Suprapubic skin (tissue), 4 donors: ENCODE data around the gene ADAD2.

ENCODE experiments used
- EP300 ChIP-seq: sonication (generic); formaldehyde crosslinking; IDR thresholded peaks from one replicate; pipeline ENCODE4 v1.6.1; 2017; ENCODE audit warnings: antibody characterized with exemption
- POLR2A ChIP-seq, 2 donors: fragments of 450-650 bp; IDR thresholded peaks; one replicate each; pipeline ENCODE4 v1.6.1; 2017; ENCODE audit warnings: antibody characterized with exemption in 2 of 2, mild to moderate bottlenecking in 2 of 2, moderate library complexity in 2 of 2
- POLR2AphosphoS5 ChIP-seq, 3 donors: sonication (generic); formaldehyde crosslinking; IDR thresholded peaks; one replicate each; pipeline ENCODE4 v1.6.1; 2017; ENCODE audit warnings: antibody characterized with exemption in 3 of 3
- TF ChIP-seq, protein P1 (sequence below), 2 donors: fragments of 200-600 bp in 1 of 2; fragments of 450-650 bp in 1 of 2; sonication (generic) in 1 of 2; IDR thresholded peaks; one replicate each; pipeline ENCODE4 v1.5.1; 2016 to 2019; ENCODE audit warnings: antibody characterized with exemption in 2 of 2, mild to moderate bottlenecking in 1 of 2, moderate library complexity in 1 of 2

DNA sequence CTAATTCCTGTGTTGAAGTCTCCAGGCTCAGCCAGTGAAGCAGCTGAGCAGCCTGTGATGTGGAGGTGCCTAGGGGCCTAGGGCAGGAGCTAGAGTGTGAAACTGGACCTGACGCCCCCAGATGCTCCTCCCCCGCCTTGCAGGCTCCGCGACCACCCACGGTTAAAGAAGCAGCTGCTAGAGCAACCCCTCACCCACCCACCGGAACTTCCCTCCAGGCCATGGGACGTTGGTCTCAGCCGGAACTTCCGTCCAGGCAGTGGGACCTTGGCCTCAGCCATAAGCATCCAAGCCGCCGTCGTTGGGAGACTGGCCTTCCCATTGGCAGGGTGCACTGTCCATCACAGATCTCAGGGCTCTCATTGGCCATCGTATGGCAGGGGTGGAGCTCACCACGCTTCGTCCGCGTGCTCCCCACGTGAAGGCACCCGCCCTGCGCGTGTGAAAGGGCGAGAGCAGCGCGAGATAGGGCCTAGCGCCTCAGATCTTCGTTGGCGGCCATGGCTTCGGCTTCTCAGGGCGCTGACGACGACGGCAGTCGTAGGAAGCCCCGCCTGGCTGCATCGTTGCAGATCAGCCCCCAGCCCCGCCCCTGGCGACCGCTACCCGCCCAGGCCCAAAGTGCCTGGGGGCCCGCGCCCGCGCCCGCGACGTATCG, at the start of gene ADAD2:
- TF ChIP-seq POLR2AphosphoS5 (IDR thresholded peaks at IDR 0.05) (no peak), EP300 (no peak), POLR2A (IDR thresholded peaks at IDR 0.05) (no peak)
- TF ChIP-seq, protein P1, sequence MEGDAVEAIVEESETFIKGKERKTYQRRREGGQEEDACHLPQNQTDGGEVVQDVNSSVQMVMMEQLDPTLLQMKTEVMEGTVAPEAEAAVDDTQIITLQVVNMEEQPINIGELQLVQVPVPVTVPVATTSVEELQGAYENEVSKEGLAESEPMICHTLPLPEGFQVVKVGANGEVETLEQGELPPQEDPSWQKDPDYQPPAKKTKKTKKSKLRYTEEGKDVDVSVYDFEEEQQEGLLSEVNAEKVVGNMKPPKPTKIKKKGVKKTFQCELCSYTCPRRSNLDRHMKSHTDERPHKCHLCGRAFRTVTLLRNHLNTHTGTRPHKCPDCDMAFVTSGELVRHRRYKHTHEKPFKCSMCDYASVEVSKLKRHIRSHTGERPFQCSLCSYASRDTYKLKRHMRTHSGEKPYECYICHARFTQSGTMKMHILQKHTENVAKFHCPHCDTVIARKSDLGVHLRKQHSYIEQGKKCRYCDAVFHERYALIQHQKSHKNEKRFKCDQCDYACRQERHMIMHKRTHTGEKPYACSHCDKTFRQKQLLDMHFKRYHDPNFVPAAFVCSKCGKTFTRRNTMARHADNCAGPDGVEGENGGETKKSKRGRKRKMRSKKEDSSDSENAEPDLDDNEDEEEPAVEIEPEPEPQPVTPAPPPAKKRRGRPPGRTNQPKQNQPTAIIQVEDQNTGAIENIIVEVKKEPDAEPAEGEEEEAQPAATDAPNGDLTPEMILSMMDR (IDR thresholded peaks at IDR 0.05): no peak
